ENCODE results near the gene ITK. TPM values are rescaled to one million over a fixed set of nuclear protein-coding genes. Genes with fewer than 3 reads are reported as not detected.

ITK gene
- total and polyA plus RNA-seq, 9 donors: 0.35 to 2.1 (median 1.5) TPM

DNA sequence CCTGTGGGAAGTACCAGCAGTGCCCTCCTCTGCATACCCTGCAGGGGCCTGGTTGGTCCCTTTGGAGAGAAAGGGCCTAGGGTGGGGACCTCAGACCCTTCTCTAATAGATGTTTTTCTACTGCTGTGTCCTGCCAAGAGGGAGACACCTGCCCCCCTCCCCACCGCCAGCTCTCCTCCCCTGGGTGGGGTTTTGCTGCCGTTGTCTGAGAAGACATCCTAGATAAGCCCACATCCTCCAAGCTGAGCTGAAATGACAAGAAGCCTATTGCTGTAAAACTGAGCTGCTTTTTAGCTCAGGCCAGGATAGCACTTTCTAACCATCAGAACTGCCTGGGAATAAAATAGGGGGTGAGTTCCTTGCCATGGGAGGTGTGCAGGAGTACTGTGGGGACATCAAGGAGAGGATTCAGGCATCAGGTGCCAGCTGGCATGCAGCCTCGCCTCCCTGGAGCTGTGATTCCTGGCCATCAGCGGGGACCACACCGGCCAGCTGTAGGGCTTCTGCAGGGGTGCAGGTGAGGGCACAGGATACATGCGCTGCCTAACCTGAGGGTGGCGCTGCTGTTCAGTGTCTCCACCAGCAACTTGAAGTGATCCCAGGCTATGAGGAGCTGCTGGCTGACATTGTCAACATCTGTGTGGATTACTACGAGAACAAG, 123.2 kb downstream of the ITK start:
- no peak overlapping the region for H3K4me3 ChIP-seq
- H3K4me1 ChIP-seq (ENCODE audit: insufficient read depth): no peaks in the 10 kb centered on the region
- H3K27ac ChIP-seq: no peak overlapping the region
- no peaks in the 10 kb centered on the region for H3K27me3 ChIP-seq
- H3K9me3 ChIP-seq: no peaks in the 10 kb centered on the region
- intact Hi-C loops (cut with DNase I): no loop called here
- H3K36me3 ChIP-seq: no peaks in the 10 kb centered on the region
- WGBS, 3 donors: 46 to 55% (median 51%) methylated on average over 8 of the region's 8 CpGs
- DNase-seq: no peak
- TF ChIP-seq, protein P1, sequence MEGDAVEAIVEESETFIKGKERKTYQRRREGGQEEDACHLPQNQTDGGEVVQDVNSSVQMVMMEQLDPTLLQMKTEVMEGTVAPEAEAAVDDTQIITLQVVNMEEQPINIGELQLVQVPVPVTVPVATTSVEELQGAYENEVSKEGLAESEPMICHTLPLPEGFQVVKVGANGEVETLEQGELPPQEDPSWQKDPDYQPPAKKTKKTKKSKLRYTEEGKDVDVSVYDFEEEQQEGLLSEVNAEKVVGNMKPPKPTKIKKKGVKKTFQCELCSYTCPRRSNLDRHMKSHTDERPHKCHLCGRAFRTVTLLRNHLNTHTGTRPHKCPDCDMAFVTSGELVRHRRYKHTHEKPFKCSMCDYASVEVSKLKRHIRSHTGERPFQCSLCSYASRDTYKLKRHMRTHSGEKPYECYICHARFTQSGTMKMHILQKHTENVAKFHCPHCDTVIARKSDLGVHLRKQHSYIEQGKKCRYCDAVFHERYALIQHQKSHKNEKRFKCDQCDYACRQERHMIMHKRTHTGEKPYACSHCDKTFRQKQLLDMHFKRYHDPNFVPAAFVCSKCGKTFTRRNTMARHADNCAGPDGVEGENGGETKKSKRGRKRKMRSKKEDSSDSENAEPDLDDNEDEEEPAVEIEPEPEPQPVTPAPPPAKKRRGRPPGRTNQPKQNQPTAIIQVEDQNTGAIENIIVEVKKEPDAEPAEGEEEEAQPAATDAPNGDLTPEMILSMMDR (IDR thresholded peaks at IDR 0.05): no peak
- TF ChIP-seq EP300 (IDR thresholded peaks at IDR 0.05) (no peak), POLR2A (IDR thresholded peaks at IDR 0.05) (no peak)

Other genes with a start within 250 kb of the ITK start
- not detected for gene TIMD4, start 217.6 kb upstream of the ITK start, total RNA-seq
- under 1 TPM; 0.07 to 0.67 TPM for gene TIMD4, start 217.6 kb upstream of the ITK start, polyA plus RNA-seq
- gene HAVCR1, start 121.7 kb upstream of the ITK start, total RNA-seq: under 1 TPM in 1 of 7 donors, not detected in 6; 0.23 TPM
- not detected for gene HAVCR1, start 121.7 kb upstream of the ITK start, polyA plus RNA-seq
- 1 to 10 TPM; 1.3 to 8.8 (median 2.9) TPM for gene HAVCR2, start 71.8 kb upstream of the ITK start, total RNA-seq
- gene HAVCR2, start 71.8 kb upstream of the ITK start, polyA plus RNA-seq: 10 to 100 TPM in 1 of 2 donors, 1 to 10 TPM in 1; 1.6 to 12.0 TPM
- gene MED7, start 38.0 kb upstream of the ITK start, total RNA-seq: 10 to 100 TPM in 5 of 7 donors, 1 to 10 TPM in 2; 7.7 to 14.2 (median 11.5) TPM
- gene MED7, start 38.0 kb upstream of the ITK start, polyA plus RNA-seq: 10 to 100 TPM; 10.3 to 15.1 TPM
- not detected for gene GARIN3, start 14.6 kb upstream of the ITK start, total RNA-seq
- gene GARIN3, start 14.6 kb upstream of the ITK start, polyA plus RNA-seq: not detected
- 10 to 100 TPM in 6 of 7 donors, 1 to 10 TPM in 1; 5.6 to 22.2 (median 17.1) TPM for gene CYFIP2, start 85.3 kb downstream of the ITK start, total RNA-seq
- gene CYFIP2, start 85.3 kb downstream of the ITK start, polyA plus RNA-seq: 10 to 100 TPM in 1 of 2 donors, 1 to 10 TPM in 1; 4.9 to 39.8 TPM